COR-L47 (cell line): ENCODE measurements around the gene PARP1.
A peak's percentile ranks its signal among the peaks of the same experiment; 100 is the strongest.
"Not testable (repeated sequence)": the region's sequence is repeated elsewhere in the genome, so short reads cannot be mapped to it uniquely, and the experiment has no call there.

Source experiments
- DNase-seq: peaks from one replicate; lab custom pipeline; 2025; lab: John Stamatoyannopoulos, UW

Gene PARP1

GRCh38 chr1:226407497-226408284 lies at the start of gene PARP1:
Gene PARP1 (minus strand): TSS chr1:226408093. CDS start chr1:226407929, 164 bp downstream.
- DNase-seq = peak; percentile 93

- DNase-seq = no peak
Measured at GRCh38 chr1:226457307-226457712, 49.4 kb upstream of the PARP1 start.

- no peak for DNase-seq
Measured at GRCh38 chr1:226455843-226456242, 48.0 kb upstream of the PARP1 start.

GRCh38 chr1:226454349-226454748 lies 46.5 kb upstream of the PARP1 start:
- no peak for DNase-seq

GRCh38 chr1:226453015-226453704 lies 45.3 kb upstream of the PARP1 start:
- DNase-seq = no peak

- no peak for DNase-seq
Measured at GRCh38 chr1:226450688-226451087, 42.8 kb upstream of the PARP1 start.

GRCh38 chr1:226449823-226450222 lies 41.9 kb upstream of the PARP1 start:
- DNase-seq = no peak

- DNase-seq = no peak
Measured at GRCh38 chr1:226447932-226448665, 40.2 kb upstream of the PARP1 start.

GRCh38 chr1:226446094-226446493 lies 38.2 kb upstream of the PARP1 start:
- DNase-seq = no peak

GRCh38 chr1:226444901-226445300 lies 37.0 kb upstream of the PARP1 start:
- no peak for DNase-seq

GRCh38 chr1:226443439-226443838 lies 35.5 kb upstream of the PARP1 start:
- no peak for DNase-seq

- DNase-seq = no peak
Measured at GRCh38 chr1:226443033-226443432, 35.1 kb upstream of the PARP1 start.

GRCh38 chr1:226441629-226442028 lies 33.7 kb upstream of the PARP1 start:
- DNase-seq = no peak

- DNase-seq = no peak
Measured at GRCh38 chr1:226440512-226440911, 32.6 kb upstream of the PARP1 start.

- no peak for DNase-seq
Measured at GRCh38 chr1:226438007-226438406, 30.1 kb upstream of the PARP1 start.

GRCh38 chr1:226436855-226437491 lies 29.1 kb upstream of the PARP1 start:
- DNase-seq = peak; percentile 77

- no peak for DNase-seq
Measured at GRCh38 chr1:226436472-226436854, 28.6 kb upstream of the PARP1 start.

- DNase-seq = no peak
Measured at GRCh38 chr1:226433341-226433720, 25.4 kb upstream of the PARP1 start.

GRCh38 chr1:226432586-226433340 lies 24.9 kb upstream of the PARP1 start:
- no peak for DNase-seq

GRCh38 chr1:226431898-226432297 lies 24.0 kb upstream of the PARP1 start:
- not testable (repeated sequence) for DNase-seq

GRCh38 chr1:226429858-226430715 lies 22.2 kb upstream of the PARP1 start:
- no peak for DNase-seq
